Lower leg skin (tissue), 4 donors: ENCODE measurements around the gene ZSCAN10. TPM values are rescaled to one million over a fixed set of nuclear protein-coding genes. Genes with fewer than 3 reads are reported as not detected.

ENCODE experiments used
- DNase-seq, 2 donors: peaks; one replicate each; pipeline ENCODE4 v3.0.0-alpha.2; 2019; ENCODE audit warnings: low spot score in 2 of 2
- H3K4me3 ChIP-seq: fragments of 200-600 bp; sonication (generic); 2 replicates; pipeline ENCODE4 v1.5.1; 2017; ENCODE audit warnings: mild to moderate bottlenecking, low read depth; ENCODE audit not compliant: poor library complexity, severe bottlenecking
- POLR2A ChIP-seq, 2 donors: fragments of 450-650 bp; IDR thresholded peaks; one replicate each; pipeline ENCODE4 v1.6.1; 2016 to 2017; ENCODE audit warnings: antibody characterized with exemption in 2 of 2, mild to moderate bottlenecking in 1 of 2, moderate library complexity in 1 of 2
- WGBS, 2 donors: methylation state at CpG; one replicate each; pipeline ENCODE4 v1.1.5; 2018; 5-methylcytosine and 5-hydroxymethylcytosine counted together
- intact Hi-C: fragments of 100-400 bp; cut with DNase I; formaldehyde crosslinking; loops from one replicate; pipeline ENCODE4 v1.15.0; 2023; ENCODE audit warnings: low total_unique reads
- total RNA-seq, 4 donors: library from RNA; depleted of rRNA; stranded (reverse); fragments of >200 nt; gene quantifications; one replicate each; pipeline ENCODE4 v1.1.0, GENCODE V29; 2016
- TF ChIP-seq, protein P1 (sequence below), 3 donors: fragments of 450-650 bp; IDR thresholded peaks; one replicate each; pipeline ENCODE4 v1.5.1; 2016; ENCODE audit warnings: antibody characterized with exemption in 3 of 3, mild to moderate bottlenecking in 3 of 3, moderate library complexity in 2 of 3

The ZSCAN10 gene
- total RNA-seq, 4 donors from 2014 or later: not detected

DNA sequence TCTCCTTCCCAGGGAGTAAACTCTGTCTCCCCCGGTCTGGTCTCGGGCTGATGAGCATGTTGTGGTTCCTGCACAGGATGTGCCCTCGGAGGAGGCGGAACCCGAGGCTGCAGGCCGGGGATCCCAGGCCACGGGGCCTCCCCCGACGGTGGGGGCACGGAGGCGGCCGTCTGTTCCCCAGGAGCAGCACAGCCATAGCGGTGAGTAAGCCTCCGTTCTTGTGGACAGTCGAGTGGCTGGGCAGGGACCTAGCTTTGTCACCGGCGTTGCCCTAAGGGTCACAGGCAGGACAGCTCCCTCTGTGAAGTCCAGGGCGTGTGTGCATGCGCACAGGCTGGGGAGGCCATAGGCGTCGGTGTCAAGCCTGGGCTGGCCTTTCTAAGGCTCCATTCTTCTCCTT, 39.2 kb upstream of the ZSCAN10 start:
- intact Hi-C loops: no loop called here
- DNase-seq: no peak
- no peak for TF ChIP-seq POLR2A (IDR thresholded peaks at IDR 0.05)
- TF ChIP-seq, protein P1, sequence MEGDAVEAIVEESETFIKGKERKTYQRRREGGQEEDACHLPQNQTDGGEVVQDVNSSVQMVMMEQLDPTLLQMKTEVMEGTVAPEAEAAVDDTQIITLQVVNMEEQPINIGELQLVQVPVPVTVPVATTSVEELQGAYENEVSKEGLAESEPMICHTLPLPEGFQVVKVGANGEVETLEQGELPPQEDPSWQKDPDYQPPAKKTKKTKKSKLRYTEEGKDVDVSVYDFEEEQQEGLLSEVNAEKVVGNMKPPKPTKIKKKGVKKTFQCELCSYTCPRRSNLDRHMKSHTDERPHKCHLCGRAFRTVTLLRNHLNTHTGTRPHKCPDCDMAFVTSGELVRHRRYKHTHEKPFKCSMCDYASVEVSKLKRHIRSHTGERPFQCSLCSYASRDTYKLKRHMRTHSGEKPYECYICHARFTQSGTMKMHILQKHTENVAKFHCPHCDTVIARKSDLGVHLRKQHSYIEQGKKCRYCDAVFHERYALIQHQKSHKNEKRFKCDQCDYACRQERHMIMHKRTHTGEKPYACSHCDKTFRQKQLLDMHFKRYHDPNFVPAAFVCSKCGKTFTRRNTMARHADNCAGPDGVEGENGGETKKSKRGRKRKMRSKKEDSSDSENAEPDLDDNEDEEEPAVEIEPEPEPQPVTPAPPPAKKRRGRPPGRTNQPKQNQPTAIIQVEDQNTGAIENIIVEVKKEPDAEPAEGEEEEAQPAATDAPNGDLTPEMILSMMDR (IDR thresholded peaks at IDR 0.05): no peak
- WGBS, 2 donors: 84 to 89% methylated on average over 21 of the region's 21 CpGs
- no peak overlapping the region for H3K4me3 ChIP-seq

DNA sequence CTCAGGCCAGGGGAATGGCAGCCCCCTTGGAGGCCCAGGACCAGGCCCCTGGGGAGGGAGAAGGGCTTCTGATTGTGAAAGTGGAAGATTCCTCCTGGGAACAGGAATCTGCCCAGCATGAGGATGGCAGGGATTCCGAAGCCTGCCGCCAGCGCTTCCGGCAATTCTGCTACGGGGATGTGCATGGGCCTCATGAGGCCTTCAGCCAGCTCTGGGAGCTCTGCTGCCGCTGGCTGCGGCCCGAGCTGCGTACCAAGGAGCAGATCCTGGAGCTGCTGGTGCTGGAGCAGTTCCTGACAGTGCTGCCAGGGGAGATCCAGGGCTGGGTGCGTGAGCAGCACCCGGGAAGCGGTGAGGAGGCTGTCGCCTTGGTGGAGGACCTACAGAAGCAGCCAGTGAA, 38.2 kb upstream of the ZSCAN10 start:
- no peak overlapping the region for H3K4me3 ChIP-seq
- intact Hi-C loops: no loop called here
- DNase-seq: no peak
- no peak for TF ChIP-seq POLR2A (IDR thresholded peaks at IDR 0.05)
- TF ChIP-seq, protein P1 (IDR thresholded peaks at IDR 0.05): no peak
- 89 to 91% methylated on average over 11 to 13 of the region's 13 CpGs for WGBS, 2 donors

DNA sequence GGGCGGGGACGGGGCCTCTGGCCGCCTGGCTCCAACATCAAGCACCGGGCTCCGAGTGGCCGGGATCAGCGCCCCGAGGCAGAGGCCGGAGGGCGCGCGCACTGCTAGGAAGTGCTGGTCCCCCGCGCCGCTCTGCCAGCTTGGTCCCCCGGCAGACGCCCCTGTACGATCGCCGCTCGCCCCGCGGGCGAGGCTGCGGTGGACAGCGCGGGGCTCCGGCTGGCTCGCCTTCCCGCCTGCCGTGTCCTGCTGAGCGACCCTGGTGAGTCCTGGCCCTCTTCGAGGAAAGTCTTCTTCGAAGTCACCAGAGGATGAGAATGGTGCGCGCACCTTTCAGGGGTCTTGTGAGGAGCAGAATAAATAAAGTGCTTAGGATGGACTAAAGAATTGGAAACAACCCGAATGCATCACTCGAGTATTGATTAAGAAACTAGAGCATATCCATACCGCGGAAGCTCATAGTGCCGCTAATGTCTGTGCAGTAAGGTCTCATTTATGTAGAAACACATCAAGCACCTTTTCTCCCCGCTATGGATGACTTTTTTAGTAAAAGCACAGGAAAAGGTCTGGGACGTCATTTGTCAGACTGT, 36.1 kb upstream of the ZSCAN10 start:
- peak overlapping the region; percentile 89 for H3K4me3 ChIP-seq
- DNase-seq: no peak
- TF ChIP-seq, protein P1 (IDR thresholded peaks at IDR 0.05): no peak
- no peak for TF ChIP-seq POLR2A (IDR thresholded peaks at IDR 0.05)
- WGBS, 2 donors: 0% methylated on average over 30 to 41 of the region's 43 CpGs
- intact Hi-C loops: no loop called here

DNA sequence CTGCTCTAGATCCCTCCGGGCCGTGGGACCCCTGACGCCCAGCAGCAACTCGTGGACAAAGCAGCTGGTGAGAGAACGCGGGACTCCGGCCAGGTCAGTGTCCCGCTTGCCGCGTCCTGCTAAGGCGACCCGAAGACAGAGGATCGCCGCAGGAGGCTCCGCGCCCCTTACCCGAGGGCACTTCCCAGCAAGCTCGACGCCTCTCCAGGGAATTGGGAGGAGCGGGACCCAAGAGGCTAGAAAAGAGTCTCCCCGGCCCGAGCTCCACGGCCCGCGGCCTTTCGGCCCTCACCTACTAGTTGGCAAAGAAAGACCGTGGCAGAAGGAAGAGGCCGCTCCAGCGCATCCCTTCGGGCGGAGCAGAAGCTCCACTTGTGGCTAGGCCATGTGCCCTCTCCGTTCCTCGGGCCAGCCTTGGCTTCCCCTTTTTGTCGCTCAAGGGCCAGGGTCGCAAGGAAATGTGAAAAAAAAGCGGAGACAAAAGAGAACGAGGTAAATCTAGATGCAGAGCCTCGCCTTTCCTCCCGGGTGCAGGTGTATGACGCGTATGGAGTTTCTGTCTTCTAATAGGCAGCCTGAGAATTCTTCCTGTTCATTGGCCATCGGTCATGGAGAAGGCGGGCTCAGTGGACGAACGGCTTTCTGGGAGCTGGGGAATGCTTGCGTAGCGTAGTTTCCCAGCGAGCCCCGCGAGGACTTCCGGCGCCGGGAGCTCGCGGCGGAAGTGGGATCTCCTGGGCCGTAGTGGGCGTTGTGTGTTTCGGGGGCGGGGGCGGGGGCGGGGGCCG, 35.4 kb upstream of the ZSCAN10 start, which contains the start of gene ZNF213:
Gene ZNF213 (plus strand): TSS at position 692 of the 788 bp plus-strand sequence. CDS start 2,252 bp downstream, outside the sequence.
- TF ChIP-seq, protein P1 (IDR thresholded peaks at IDR 0.05): no peak
- TF ChIP-seq POLR2A (IDR thresholded peaks at IDR 0.05): peak in 1 of 2 donors; percentile 90
- intact Hi-C loops: no loop called here
- WGBS, 2 donors: 0 to 1% methylated on average over 48 to 52 of the region's 63 CpGs

DNA sequence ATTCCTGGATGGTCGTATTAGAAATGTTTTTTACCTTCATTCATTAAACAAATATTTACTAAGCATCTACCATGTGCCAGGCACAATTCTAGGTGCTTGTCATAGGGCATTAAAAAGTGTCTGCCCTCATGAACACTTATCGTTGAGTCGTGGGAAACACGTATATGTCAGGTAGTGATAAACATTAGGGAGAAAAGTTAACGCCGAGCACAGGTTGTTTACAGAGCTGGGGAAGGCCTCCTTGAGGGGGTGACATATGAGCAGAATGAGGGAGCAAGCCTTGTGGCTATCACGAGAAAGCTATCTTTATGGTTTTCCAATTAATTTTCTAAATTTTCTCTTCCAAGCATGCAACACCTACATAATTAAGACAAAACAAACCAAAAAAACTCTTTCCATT, 34.8 kb upstream of the ZSCAN10 start:
- intact Hi-C loops: no loop called here
- no peak for TF ChIP-seq POLR2A (IDR thresholded peaks at IDR 0.05)
- TF ChIP-seq, protein P1 (IDR thresholded peaks at IDR 0.05): no peak
- 12% methylated on average over 7 of the region's 7 CpGs for WGBS, 2 donors
- H3K4me3 ChIP-seq: peak overlapping the region; percentile 94
- DNase-seq: no peak

More for the DNA sequence above, 35.4 kb upstream of the ZSCAN10 start, which contains the start of gene ZNF213:
- DNase-seq: peak; percentile 97 to 99
- peak within 1 kb of the TSS; percentile 94 for H3K4me3 ChIP-seq
